Brain microvascular endothelial cell (primary cell): ENCODE measurements around the gene EYS.
A peak's percentile ranks its signal among the peaks of the same experiment; 100 is the strongest.

Experiments
- DNase-seq: peaks from one replicate; pipeline ENCODE4 v3.0.0-alpha.2; 2020
- H3K27ac ChIP-seq: fragments of 250-450 bp; sonication (Bioruptor Pico); 2 replicates; pipeline ENCODE4 v1.5.1; 2020; ENCODE audit warnings: mild to moderate bottlenecking, moderate library complexity
- H3K27me3 ChIP-seq: fragments of 250-450 bp; sonication (Bioruptor Pico); replicated peaks from 2 replicates; pipeline ENCODE4 v1.5.1; 2020; ENCODE audit warnings: mild to moderate bottlenecking
- H3K36me3 ChIP-seq: fragments of 250-450 bp; sonication (Bioruptor Pico); replicated peaks from 2 replicates; pipeline ENCODE4 v1.5.1; 2020; ENCODE audit warnings: mild to moderate bottlenecking
- H3K4me3 ChIP-seq: 2 replicates; pipeline ENCODE4 v1.5.1; 2011; ENCODE audit warnings: low read depth, mild to moderate bottlenecking, control low read depth, low read length, moderate library complexity
- in situ Hi-C: cut with HindIII; loops from 2 replicates; pipeline ENCODE4 v1.10.0; 2017; ENCODE audit warnings: low sequenced_read_pairs, low pct_ligation_motif_present
- TF ChIP-seq, protein P1 (sequence below): IDR thresholded peaks from 2 replicates; pipeline ENCODE4 v1.5.1; 2011; ENCODE audit warnings: low read depth, mild to moderate bottlenecking, moderate library complexity, low read length, control low read depth, inconsistent platforms; ENCODE audit errors: missing control alignments

EYS gene

DNA sequence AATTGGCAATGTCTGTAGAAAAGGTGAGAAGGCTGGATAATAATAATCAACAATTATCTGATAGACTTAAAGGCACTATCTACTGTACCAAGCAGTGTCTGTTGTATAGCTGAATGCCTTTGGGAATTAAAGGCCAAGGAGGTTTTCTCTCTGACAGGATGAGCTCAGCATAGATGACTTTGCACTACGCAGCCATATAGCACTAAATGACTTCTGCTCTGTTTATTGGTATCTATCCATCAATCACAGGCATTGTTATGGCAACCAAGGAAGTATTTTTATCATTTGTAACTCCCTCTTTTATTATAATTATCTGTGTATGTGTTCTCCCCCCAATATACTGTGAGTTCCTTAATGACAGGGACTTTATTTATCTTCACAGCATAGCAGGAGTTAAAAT lies 1417.1 kb downstream of the EYS start:
- Histone ChIP-seq H3K36me3 (no peaks in the 10 kb centered on the region), H3K4me3 (no peak overlapping the region), H3K27me3 (no peaks in the 10 kb centered on the region), H3K27ac (no peak overlapping the region)
- in situ Hi-C loops = loop anchor here (25.0 kb wide), 1 partner anchor 447 kb away; no protein-coding TSS in a partner anchor
- no peak for DNase-seq
- TF ChIP-seq, protein P1, sequence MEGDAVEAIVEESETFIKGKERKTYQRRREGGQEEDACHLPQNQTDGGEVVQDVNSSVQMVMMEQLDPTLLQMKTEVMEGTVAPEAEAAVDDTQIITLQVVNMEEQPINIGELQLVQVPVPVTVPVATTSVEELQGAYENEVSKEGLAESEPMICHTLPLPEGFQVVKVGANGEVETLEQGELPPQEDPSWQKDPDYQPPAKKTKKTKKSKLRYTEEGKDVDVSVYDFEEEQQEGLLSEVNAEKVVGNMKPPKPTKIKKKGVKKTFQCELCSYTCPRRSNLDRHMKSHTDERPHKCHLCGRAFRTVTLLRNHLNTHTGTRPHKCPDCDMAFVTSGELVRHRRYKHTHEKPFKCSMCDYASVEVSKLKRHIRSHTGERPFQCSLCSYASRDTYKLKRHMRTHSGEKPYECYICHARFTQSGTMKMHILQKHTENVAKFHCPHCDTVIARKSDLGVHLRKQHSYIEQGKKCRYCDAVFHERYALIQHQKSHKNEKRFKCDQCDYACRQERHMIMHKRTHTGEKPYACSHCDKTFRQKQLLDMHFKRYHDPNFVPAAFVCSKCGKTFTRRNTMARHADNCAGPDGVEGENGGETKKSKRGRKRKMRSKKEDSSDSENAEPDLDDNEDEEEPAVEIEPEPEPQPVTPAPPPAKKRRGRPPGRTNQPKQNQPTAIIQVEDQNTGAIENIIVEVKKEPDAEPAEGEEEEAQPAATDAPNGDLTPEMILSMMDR = no peak

DNA sequence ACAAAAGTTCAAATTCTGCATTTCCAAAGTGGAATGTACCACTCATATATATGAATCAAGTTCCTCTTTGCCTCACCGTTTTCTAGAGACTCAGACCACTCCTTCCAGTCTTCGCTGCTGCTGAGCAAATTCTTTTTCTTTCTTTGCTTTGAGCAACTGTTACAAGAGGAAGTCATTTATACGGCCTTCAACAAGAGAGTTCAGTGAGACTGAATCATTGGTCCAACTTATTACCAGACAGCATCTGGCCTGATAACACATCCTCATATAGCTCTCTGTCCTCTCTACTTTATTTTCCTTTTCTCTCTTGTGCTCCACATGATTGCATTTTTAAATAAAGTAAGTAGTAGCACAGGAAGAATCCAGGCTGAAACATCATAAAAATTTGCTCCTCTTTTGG lies 1418.7 kb downstream of the EYS start:
- H3K27ac ChIP-seq = no peak overlapping the region
- no peak for DNase-seq
- TF ChIP-seq, protein P1 = no peak
- no peak overlapping the region for H3K4me3 ChIP-seq
- H3K27me3 ChIP-seq = no peaks in the 10 kb centered on the region
- in situ Hi-C loops = loop anchor here (25.0 kb wide), 1 partner anchor 449 kb away; no protein-coding TSS in a partner anchor
- no peaks in the 10 kb centered on the region for H3K36me3 ChIP-seq

DNA sequence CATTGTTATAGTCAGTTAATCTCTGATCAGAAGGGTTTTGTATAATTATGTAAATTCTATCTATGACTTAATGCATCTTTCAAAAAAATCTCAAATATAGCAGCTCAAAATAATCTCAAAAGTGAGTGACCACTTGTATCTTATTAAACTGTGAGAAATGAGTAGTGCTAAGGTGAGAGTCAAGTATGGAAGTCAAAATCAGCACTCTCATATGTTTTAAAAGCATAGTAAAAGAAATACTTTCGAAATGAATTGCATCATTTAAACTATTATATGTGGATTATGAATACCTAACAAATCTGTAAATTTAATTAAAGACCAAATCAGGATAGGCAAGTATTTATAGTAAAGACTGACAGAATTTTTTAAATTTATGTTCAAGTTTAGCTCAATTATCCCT lies 1425.9 kb downstream of the EYS start:
- no peaks in the 10 kb centered on the region for H3K27me3 ChIP-seq
- no peak overlapping the region for H3K27ac ChIP-seq
- no peak overlapping the region for H3K4me3 ChIP-seq
- TF ChIP-seq, protein P1 = no peak
- in situ Hi-C loops = loop anchor here (25.0 kb wide), 1 partner anchor 456 kb away; no protein-coding TSS in a partner anchor
- no peaks in the 10 kb centered on the region for H3K36me3 ChIP-seq
- no peak for DNase-seq

DNA sequence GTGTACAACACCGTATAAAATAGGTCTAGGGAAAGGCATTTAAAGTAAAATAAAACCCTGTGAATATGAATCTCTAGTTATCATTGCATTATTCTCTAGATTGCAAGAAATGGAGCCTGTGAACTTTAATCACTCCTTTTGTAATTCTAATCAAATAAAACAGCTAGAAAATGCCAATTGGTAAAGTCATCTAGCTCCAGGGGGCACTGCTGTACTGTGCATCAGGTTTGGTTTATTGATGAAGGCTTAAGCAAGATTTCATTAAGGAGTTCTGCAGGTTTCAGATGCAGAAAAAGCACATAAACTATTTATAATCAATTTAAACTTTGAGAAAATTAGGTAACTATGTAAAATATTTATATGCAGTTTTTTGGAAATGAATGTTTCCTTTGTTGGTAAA lies 1426.5 kb downstream of the EYS start:
- Histone ChIP-seq H3K27ac (no peak overlapping the region), H3K4me3 (no peak overlapping the region), H3K27me3 (no peaks in the 10 kb centered on the region), H3K36me3 (no peaks in the 10 kb centered on the region)
- in situ Hi-C loops = loop anchor here (25.0 kb wide), 1 partner anchor 457 kb away; no protein-coding TSS in a partner anchor
- TF ChIP-seq, protein P1 = peak; percentile 59
- no peak for DNase-seq

DNA sequence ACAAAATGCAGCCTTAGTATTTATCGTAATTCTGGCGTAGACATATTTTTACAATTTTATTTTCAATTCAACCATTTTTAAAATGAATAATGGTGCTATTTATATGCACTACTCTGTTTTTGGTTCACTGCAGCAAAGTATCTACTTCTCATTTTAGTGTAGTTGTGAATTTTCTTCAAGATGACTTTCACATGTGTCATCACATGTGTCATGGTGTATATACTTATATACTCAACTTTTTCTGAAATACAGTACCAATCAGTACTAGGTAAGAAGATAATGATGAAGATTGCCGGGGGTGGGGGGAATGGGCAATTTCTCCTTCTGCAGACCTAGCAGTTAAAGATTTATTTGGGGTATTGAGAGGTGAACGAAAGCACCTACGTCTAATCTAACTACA lies 1436.9 kb downstream of the EYS start:
- Histone ChIP-seq H3K27ac (no peak overlapping the region), H3K27me3 (no peaks in the 10 kb centered on the region), H3K36me3 (no peaks in the 10 kb centered on the region), H3K4me3 (no peak overlapping the region)
- in situ Hi-C loops = no loop called here
- TF ChIP-seq, protein P1 = no peak
- no peak for DNase-seq

DNA sequence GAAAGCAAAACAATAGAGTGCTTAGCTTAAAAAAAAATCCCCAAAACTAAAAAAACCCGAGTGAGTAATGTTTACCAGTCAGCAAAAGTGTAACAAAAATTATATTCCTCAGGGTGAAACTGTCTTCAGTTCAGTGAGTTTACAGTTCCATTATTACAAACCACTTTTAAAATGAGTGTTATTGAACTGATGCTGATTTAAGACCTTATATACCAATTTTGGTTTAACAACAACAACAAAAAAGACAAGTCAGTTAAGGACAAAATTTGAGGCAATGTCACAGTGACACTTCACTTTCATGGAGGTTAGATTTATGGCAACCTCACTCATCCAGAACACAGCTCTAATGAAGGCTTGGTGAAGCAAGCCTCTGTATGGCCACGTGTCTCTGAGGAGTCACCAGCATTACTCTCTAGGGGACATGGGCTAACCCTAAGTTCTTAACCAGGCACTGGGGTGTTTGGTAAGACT lies 1440.6 kb downstream of the EYS start:
- DNase-seq = no peak
- no peak overlapping the region for H3K4me3 ChIP-seq

More for the DNA sequence above, 1440.6 kb downstream of the EYS start:
- in situ Hi-C loops = no loop called here
- Histone ChIP-seq H3K27ac (no peak overlapping the region), H3K27me3 (no peaks in the 10 kb centered on the region), H3K36me3 (no peaks in the 10 kb centered on the region)
- TF ChIP-seq, protein P1 = no peak
